AG20443 (cell line): ENCODE results near the gene GPR39.

Experiments
- DNase-seq: peaks from one replicate; pipeline ENCODE4 v3.0.0; 2012; ENCODE audit warnings: low spot score, mixed read lengths

GPR39 gene

DNA sequence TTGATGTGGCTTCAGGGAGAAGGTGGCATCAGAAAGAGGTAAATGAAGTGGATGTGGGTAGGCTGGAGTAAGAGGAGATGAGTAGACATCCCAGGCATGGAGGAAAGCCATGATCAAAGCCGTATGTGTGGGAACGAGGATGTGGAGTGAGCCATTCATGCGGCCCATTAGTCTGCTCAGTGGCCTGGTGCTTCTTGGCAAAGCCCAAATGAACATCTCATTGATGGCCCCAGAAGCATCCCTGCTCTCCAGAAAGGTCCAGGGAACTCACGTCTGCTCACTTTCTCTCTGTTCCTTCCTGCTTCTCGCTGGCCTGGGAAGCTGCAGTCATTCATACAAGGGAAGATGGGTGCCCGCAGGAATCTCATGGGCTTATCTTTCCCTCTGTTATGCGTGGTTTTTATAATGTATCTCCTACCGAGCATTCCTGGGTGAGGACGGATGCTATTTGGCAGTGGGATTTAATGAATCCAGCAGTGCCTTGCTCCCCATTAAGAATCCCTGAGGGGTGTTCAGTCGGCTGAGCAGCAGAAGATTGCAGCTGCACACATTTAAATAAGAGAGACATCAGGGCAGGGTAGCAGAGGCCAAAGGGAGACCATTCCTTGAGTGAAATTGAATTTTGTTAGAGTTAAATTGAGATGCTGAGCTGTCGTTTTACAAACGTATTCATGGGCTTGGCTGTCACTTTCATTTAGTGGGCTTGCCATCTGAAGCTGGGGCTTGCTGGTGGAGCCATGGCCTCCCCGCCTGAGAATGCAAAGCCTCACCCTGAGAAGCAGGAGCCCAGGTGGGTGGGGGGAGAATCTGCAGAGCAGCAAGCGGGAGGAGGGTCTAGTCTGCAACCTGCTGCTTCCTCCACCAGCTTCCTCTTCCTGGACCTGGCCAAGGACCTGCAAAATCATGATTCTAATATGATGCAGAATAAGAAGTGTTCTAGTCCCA, 188.9 kb downstream of the GPR39 start:
- no peak for DNase-seq

DNA sequence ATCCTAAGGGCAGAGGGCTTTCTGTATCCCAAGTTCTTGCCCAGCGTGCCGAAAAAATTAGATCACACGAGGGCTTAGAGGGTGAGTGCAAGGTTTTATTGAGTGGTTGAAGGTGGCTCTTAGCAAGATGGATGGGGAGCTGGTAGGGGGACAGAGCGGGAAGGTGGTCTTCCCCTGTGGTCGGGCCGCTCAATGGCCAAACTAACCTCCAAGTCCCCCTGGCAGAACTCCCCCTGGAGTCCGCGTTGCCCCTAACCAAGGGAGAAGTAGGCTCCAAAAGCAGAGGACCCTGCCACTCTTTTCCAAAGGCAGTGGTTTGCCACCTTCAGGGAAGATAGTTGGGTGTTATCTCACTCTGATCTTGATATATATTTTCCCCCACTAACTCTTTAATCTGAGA, 190.0 kb downstream of the GPR39 start:
- DNase-seq: no peak

DNA sequence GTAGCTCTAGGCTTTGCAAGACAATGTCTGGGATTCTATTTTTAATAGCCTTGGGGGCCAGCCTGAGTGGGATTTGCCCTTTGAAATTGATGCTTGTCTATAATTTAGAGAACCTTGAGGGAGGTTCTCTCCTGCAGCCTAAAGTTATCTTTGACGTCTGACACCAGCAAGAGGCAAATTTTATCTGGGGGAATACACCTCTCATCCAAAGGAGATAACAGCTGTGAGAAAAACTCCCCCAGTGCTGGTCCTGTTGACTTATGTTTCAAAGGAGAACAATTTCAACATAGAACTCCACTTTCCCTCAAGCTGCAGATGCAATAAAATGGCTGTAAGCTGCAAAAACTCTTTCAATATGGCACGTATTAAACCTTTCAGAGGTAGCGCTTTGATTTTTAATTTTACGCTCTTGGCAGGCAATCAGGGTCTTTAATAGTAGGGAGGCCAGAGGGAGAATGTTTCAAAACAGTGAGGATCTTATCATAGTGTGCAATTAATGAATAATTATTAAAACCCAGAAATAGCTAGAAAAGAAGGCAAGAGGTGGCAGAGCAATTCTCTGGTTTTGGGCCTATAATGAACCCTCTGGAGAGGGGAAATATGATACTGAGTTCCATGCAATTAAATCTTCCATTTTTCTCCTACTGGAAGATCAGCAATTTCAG, 191.0 kb downstream of the GPR39 start:
- no peak for DNase-seq

DNA sequence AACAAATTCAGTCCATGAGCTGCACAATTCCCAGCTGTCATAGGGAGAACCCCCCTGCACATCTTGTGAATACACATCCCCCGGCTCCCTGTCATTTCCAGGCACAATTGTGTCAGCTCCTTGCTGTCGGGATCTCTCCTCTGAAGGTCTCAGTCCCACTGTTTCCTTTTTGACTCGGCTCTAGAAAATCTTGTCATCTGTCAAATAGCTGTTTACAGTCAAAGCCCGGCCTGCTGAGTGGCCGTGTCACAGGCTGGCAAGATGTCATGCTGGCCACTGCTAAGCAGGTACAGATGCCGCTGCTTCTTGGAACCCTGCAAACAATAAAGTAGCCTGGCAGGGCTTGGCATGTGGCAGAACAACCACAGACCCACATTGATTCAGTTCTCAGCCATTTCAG, 191.7 kb downstream of the GPR39 start:
- no peak for DNase-seq

DNA sequence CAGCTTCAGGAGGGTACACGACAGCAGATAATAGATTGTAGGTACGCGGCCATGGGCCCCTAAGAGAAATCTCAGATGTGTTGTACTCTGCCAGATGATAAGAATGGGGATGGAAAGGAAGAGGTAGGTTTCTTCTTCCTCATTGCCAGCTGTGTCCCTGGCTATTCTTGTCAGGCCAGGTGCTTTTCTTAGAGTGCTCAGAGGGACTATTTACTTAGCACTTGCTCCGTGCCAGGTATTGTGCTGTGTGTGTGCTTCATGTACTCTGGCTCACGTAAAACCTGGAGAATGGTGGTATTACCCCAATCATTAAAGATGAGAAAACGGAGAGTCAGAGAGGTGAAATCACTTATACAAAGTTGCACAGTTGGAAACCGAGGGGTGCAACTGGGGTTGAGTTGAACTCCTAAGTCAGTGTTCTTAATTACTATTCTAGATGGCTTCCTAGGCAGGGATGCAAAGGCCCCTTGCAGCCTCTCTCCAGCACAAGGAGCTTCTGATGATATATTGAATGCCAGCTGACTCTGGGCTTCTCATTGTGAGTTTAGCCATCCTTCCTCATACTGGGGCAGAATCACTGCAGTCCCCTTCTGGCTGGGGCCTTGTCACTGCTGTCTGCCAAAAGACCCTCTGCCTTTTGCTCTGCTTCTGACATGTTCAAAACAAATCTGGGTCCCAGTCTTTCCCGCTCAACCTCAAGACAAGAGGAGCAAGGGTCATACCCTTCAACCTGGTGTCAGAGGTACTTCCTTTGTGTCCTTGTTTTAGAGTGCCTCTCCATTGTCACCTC, 192.7 kb downstream of the GPR39 start:
- no peak for DNase-seq

DNA sequence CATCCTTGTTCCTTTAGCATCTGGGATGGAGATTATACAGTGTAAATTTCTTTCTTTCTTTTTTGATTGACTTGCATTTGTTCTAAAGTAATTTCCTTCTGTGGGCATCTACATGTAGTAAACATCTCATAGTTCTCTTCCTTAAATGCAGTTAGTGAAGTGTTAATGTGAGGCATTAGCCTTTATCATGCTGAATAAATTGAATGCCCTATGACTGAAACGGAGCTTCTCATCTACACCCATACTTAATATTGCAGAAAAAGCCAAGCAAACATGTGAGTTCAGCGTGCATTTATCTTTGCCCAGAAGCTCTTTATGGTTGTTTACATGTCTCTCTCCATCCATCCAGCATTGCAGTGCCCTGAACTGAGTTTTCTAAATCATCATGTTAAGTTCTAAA, 195.1 kb downstream of the GPR39 start:
- DNase-seq: no peak

DNA sequence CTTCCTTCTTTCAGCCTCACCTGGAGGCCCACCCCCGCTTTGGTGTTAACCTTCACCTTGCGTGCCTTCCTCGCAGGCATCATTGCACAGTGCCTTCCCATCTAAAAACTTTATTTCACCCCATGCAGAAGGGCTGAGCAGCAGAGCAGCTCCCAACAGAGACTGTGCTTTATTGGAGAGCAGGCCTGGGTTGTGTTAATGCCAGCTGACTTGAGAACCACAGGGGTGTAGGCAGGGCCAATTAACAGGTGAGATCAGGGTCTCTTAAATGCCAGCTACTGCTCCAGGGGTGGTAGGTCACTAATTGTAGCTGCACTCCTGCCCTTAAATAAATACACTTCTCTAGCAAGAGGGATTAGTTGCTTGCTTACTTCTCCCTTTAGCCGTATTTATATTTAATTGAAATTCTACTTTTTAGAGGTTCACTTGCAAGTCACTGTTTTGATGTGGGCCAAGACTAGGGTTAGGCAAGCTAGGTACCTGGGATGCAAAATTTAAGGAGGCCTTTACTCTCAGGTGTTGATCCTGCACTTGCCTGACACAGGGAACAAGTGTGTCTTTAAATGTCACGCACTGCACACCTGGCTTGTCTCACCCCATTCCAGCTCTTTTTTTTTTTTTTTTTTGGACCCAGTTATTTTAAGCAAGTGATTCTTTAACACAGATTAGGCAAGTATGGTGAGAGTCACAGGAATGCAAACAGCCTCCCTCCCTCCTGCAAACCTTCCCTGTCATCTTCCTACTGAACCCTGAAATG, 198.9 kb downstream of the GPR39 start:
- no peak for DNase-seq

DNA sequence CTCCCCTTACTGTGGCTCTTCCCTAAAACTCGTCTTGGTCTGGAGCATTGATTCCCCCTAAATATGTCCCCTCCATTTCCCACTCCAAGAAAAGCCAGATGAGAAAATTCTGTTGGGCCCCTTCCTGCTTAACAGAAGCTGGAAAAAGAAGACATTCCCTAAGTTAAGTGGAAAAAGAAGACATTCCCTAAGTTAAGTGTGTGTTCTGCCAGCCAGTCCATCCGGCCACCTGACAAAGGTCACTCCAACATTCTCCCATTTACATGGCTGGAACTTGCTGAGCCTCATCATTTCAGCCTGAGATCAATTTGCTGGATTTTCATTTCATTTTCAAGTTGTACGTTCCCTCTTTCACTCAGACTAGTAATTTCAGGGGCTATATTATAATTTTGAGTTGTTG, 201.4 kb downstream of the GPR39 start:
- no peak for DNase-seq

DNA sequence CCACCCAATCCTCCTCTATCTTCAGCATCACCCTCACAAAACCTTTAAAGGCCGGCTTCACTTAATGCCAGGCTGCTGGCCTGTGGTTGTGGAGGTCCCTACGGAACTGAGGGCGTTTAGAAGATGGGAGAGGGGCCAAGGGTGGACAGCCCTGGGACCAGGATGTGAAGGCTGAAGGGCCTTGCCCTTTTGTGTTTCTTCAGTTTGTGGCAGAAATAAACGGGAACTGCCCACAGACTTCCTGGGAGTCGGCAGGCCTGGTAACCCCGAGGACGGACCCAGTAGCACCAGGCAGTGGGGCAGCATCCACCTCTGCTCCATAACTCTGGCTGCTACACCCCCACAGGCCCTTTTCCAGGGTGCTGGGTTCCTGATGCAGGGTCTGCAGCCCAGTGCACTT, 202.1 kb downstream of the GPR39 start:
- no peak for DNase-seq

DNA sequence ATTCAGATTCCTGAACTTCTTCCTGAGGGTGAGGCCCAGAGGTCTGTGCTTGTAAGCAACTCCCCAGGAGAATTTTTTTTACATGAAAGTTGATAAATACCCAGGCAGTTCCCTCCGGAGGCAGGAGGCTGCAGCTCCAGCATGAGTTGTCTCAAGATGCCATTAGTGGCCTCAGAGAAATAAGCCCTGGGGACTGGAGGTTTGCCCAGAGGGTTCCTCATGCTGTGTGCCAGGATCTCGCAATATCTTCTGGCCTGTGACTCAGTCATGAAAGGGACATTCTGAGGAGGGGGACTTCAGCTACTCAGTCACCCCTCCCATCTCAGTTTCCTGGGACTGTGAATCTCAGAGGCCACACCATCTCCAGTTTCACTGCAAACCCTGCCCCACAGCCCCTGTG, 203.5 kb downstream of the GPR39 start:
- DNase-seq: peak; percentile 42

DNA sequence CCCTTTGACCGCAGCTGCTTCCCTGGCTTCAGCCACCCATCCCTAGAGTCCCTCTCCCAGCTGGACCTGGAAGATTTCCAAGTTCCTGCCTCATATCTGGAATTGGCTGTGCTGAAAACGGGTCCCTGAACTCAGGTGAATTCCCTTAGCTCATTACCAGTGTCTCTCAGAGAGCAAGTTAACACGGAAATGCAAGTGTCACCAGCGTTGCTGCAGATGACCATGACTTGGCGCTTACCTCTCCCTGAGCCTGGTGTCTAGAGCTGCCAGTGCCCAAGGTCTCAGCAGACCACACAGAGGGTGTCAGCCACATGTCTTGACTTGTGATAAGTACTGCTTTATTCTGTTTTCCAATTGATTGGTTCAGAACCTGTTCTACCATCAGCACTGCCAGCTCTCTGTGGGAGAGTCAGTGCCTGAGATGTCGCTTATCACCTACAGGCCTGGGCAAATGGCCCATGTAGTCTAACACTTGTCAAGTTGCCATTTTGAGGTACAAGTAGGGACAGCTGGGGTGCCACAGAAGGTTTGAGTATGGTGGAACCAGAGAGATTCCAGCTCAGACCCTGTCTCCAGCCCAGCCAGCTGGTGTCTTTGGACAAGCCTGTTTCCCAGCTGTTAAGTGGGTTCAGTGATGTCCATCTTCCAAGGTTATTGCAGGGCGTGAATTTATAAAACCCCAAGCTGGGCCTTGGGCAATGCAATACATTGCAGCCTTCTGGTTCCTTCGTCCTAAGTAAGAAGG, 204.7 kb downstream of the GPR39 start:
- DNase-seq: no peak

DNA sequence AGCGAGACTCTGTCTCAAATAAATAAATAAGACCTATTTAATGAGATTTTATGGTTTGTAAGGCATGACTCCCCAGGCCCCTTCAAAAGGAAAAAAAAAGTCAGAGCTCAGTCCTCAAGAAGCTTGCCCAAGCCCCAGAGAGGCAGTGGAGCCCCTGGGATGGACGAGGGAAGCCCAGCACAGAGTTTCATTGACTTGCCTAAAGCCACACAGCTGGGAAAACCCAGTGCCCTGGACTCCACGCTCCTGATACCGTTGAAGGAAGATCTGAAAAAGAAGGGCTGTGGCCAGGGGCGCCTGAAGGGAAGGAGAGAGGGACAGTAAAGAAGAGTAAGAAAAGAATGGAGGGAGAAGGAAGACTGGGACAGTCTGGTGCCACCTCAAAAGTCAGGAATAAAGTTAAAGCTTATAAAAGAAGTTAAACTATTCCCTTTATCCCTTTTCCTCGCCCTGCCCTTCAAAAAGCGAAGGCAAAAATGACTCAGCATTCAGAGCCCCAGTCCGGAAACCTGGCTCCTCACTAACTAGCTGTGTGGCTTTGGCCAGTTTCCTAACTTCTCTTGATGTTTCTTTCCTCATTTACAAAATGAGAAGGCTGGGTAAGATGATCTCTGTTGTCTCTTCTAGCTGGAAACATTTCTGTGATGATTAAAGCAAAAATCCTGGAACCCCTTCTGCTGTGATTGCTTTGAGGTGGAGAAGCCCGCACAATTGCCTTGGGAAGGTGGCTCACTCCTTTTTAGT, 206.7 kb downstream of the GPR39 start:
- DNase-seq: peak; percentile 88

DNA sequence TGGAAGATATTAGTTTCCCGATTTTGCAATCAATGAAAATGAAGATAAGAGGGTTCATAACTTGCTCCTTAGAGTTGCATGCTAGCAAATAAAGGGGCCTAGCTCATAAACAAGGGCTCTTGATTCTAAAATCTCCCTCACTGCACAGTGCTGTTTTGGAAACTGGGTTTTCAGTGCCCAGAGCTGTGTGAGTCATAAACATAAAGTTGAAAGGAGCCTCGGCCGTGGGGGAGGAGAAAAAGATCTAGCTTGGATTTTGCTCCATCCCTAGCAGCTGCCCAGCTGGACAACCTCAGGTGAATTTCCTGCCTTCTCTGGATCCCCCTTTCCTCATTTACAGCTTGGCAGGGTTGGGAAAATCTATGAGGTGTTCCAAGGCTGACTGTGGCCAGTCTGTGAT, 210.9 kb downstream of the GPR39 start:
- peak; percentile 34 for DNase-seq

DNA sequence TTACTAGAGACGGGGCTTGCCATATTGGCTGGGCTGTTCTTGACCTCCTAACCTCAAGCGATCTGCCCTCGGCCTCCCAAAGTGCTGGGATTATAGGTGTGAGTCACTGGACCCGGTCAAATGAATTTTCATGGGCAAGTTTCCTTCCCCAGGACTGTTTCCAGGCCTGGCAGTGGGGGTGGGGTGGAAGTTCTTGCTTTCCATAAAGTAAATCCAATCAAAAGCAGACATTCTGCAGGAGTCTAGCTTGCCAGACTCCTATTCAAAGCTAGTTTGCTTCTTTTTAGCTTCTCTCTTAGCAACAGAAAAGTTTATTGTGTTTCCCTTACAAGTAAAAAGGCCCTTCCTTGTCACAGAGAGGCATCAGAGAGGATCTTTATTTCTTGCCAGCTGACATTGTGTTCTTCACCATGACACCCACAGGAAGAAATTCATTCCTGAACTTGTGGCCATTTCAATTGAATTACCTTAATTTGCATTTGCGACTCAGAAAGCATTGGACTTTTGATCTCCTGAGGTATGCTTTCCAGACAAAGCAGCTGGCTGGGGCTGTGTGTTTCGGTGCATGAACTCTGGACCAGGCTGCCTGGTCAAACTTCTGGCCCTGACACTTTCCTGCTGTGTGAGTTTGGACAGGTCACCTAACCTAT, 215.5 kb downstream of the GPR39 start:
- no peak for DNase-seq

DNA sequence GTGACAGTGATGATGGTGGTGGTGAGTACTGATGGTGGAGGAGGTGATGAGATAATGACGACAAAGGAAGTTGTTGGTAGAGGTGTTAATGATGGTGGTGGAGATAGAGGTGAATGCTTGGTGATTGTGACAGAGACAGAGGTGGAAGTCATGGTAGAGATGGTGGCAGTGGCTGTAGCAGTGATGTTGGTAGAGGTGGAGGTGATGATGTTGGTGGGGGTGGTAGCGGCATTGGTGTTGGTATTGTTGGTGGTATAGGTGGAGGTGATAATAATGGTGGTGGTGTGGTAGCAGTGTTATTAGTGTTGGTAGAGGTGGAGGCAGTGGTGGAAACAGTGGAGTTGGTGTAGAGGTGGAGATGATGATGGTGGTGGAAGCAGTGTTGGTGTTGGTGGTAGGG, 217.0 kb downstream of the GPR39 start:
- no peak for DNase-seq

DNA sequence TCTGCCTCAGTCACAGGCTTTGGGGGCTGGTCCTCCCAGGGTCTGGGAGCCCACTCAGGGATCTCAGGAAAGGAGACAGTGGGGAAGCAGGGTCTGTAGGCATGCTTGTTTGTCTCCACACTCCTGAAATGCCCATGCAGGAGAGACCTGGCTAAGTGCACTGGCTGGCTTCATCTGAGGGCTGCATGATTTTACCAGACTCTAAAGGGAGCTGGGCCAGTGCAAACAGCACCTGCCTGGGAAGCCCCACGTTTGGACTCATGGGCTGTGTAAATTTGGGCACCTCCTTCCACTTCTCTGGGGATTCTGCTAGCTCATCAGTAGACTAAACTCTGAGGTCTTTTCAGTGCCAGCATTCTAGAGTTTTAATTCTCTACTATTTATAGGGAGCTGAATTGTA, 219.7 kb downstream of the GPR39 start:
- DNase-seq: no peak

DNA sequence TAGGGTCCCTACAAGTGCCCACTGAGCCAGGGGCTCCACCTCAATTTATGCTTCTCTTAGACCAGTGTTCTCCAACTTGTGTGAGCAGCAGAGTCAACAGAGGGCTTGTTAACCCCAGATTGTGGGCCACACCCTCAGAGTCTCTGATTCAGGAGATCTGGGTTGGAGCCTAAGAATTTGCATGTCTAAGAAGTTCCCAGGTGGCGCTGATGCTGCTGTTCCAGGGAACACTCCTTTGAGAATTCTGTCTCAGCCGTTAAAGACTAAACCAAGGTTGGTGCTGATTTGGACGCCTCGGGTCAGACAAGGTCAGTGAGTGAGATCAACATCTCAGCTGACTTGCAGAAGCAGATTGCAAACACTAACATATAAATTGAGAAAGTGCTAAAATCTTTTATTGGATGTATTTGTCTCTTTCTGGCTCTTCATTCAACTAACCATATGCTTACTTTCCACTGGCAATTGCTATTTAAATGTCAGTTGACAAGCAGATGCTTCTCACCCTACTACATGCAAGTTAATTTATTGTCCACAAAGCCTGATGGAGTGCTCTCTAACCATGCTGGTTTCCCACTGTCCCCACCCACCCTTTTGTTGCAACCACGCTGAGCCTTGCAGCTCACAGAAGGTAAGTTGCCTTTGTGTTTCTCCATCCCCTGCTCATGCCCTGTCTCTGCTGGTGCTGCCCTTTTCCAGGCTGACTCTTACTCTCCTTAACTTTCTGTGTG, 221.9 kb downstream of the GPR39 start:
- no peak for DNase-seq

DNA sequence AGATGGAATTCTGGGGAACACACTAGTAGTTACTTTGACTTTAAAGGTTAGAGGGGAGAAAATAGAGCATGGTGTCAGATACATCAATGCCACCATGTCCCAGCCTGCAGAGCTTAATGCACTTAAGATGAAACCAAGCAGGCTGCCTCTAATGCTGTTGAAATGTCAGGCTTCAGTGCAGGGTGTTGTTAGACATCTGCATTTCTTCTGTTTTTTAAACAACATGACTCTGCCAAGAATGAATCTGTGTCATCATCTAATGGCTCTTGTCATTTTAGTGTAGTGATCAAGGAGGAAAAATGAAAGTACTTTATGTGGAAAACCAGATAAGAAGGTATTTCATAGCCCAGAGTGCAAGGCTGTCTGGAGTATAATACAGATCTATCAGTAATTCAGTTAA, 223.5 kb downstream of the GPR39 start:
- DNase-seq: no peak

DNA sequence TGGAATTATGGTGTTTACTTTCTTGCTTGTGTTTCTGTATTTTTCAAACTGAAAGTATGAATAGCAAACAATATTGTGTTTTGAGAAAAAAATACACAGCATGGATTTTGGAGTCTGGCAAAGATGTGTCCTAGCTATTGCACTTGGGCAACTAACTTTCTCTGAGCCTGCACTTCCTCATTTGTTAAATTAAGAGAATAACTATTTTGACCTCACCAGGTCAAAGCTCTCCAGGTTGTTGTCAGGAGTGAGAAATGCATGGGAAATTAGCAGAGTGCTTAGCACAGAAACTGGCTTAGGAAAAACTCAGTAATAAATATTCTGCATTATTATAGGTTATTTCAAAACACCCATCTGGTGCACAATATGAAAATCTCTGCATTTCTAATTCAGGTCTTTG, 225.2 kb downstream of the GPR39 start:
- DNase-seq: no peak
